SHP77 (cell line): ENCODE data around the gene LYRM4.

Source experiments
- DNase-seq, 2 experiments: peaks; one replicate each; lab custom pipeline; 2025; lab: John Stamatoyannopoulos, UW

The LYRM4 gene

DNA sequence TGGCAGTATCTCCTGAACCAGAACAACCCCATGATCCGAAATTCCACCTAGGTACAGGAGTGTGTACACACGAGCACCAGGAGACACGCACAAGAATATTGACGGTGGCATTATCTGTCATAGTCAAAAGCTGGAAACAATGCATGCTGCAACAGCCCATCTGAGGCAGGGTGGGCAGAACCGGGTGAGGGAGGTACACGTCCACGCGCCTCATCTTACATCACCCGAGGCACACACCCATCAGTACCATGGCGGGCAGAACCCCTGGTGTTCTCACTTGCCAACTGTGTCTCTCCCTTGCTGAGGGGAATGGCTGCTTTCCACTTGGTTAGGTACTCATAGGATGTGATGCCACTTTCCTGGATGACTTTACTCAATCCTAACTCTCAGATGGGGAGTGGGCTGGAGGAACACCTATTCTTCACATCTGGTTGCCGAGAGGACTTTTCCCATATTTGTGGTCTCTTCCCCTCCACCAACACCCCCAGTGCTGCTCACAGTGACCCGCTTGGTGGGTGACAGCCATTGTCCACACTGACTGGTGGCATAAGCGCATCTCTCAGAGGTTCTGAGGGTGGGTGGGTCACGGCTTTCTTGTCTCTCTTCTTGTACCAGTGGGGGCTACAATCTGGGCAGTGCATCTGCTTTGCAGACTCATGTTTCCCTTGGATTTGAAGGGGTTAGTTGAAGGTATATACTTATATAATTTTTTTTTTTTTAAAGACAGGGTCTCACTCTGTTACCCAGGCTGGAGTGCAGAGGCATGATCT is 162.1 kb downstream of the LYRM4 start:
- no peak for DNase-seq

DNA sequence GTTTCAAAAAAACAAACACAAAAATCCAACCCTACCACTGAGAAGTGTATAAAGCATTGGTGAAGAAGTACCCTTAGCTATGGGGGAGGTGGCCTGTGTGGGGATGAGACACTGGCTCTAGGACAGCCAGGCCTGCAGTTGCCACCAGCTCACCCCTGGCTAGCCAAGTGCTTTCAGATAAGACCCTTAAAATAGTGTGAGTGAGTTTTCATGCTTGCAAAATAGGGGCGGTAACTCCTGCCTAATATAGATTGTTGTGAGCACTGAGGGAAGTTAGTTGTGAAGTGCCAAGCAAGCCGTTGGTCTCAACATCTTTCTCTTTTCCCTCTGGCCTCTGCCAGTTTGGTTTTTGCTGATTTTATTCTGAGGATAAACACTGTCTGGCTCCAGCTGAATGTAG is 164.3 kb downstream of the LYRM4 start:
- DNase-seq: no peak

DNA sequence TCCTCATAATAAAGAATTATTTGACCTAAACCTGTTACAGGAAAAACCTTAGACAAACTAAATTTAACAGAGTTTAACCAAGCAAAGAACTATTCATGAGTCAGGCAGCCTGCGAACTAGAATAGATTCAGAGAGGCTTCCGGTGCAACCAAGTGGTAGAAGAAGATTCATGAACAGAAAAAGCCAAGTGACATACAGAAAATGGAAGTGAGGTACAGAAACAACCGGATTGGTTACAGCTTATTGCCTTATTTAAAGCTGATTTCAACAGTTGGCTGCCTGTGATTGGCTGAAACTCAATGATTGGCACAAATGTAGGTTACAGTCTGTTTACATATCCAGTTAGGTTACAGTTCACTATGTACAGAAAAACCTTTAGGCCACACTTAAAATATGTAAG is 165.5 kb downstream of the LYRM4 start:
- no peak for DNase-seq

DNA sequence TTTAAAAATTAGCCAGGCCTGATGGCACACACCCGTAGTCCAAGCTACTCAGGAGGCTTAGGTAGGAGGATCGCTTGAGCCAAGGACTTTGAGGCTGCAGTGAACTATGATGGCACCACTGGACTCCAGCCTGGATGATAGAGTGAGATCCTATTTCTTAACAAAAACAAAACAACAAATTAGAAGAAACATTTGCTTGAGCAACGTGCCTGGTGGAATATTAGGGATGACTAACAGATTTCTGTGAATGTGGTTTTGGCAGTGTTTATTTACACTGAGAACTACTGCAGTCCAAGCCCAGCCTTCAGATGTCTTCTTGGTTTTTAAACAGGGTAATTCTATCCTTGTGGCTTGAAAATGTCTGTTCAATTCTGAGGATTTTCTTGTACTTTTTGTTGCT is 166.4 kb downstream of the LYRM4 start:
- no peak for DNase-seq

DNA sequence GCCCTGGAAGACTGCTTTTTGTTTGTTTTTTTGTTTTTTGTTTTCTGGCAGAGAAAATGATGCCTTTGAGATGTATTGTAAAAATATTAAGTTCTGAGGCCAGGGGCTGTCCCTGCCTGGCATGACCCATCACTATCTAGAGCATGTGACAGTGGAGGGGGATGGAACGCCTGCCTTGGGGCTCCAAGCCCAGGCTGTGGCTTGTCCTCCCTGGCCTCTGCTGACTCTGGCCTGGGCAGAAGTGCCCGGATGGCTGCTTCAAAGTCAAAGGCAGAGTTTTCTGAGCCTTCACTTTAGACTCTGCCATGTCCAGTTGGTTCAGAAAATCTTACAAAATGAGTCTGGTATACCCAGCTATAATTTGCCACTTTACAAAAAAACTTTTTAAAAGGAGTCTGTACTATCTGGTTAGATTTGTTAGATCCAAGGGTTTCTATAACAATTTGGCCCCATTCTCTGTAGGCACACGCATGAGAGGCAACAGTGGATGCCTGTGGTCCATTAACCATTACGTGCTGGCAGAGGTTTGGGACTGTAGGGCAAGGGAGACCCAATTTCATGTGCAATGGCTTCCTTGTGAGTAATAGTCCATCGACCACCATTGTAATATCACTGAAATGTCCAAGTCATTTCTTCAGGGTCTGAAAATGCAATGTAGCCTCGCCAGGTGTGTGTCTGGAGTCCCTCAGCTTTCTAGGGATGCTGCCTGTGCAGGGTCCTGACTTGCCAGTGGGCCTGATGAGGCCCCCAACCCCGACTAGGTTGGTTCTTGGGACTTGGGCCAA is 167.3 kb downstream of the LYRM4 start:
- no peak for DNase-seq

DNA sequence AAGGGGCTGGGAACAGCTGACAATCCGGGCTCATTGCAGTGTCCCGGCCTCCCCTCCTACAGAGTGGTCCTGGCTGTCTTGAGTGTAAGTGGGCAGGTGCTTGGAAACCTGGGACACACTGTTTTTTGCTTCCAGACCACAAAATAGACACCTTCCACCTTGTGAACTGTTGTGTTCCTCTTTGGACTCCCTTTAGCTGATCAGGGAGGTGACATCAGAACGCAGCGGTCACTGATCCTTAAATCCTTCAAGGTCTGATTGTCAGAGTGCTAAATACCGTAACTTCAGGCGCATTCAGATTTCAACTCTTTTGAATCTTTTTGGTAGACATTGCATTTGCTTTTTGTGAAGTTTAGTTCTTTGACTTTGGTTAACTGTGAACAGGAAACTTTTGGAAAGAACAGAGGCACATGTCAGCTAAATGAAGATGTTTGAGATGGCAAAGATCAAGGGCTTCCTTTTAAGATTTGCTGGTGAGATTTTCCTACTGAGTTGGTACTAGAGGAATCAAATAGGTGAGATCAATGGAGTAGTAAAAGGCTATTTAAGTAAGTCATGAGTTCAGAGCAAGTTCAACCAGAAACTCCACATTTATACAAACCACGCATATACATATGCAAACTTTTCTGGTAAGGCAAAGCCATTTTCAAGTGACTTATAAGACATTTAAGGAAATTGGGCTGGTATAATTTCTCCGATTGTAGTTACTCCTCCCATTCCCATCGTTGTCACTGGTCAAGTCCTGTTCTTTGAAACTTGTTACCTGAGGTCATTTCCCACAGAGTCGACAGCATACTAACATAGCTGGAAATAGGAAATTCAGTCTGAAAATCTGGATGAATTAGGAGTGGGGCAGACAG is 169.3 kb downstream of the LYRM4 start:
- no peak for DNase-seq

DNA sequence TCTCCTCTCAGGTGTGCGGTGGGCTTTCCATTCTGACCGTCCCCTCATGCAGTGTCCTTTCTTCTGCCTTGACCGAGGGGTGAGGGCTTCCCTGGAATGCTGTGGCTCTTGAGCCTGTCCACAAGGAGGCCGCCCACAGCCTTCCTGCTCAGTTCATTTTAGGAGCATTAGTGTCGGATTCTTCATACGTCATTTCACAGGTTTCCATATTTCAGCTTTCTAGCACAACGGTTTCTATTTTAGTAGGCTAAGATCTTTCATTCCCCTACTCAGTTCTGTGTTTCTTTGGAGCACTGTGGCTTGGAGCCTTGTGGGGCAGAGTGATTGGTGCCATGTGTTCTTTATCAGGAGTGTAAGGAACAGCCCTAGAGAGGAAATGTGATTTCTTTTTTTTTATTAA is 170.1 kb downstream of the LYRM4 start:
- no peak for DNase-seq

DNA sequence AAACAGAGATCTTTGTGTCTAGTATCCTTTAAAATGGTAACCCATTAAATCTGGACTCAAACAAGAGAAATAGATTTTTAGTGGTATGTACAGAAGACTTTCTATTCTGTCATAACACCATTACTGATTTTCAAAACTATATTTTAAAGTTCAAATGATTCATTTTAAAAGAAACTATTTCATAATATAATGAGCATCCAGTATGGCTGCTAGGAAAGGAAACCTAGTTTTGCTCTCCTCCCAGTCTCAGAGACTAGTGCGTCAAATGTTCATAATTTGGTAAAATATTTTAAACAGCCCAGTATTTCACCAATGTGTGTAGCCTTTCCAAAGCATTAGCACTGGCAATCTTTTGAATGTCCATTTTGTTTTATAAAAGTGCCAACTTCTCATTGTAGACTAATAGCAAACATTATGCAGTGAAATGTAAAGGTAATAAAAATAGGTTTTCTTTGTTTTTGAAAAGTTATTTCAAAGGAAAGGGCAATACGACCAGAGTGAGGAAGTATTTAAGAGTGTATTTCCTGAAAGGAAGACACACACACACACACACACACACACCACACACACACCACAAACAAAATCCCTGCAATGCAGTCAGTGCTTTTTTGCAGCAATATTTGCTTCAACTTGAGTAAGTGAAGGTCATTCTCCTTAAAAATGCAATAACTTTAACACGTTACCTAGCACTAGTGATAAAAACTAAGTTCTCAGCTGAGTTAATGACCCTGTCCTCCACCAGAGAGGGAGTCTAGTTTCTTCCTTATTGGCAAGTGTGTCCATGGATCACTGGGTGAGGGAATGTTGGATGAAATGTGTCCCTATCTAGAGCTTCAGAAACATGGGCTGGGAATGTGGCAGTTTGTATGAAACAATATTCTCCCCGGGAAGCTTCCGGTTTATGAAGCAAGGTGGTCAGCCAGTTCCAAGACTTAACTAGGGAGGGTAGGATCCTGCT is 171.0 kb downstream of the LYRM4 start:
- no peak for DNase-seq

DNA sequence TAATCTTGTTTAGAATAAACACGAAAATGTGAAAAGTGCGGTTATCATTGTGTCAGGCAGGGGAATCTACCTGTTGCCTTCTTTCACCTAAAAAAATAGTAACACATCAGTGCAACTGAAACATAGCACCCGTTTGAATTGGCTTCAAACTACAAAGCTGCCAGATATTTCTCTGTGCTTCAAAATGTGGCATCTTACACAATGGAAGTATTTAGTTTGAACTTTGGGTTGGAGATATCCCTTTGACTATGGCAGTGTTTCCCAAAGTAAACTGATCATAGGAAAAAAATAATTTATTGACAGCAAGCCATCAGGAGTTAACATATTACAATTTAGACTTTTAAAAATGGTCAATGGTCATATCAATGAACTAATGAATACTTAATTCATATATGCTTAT is 172.0 kb downstream of the LYRM4 start:
- DNase-seq: no peak

DNA sequence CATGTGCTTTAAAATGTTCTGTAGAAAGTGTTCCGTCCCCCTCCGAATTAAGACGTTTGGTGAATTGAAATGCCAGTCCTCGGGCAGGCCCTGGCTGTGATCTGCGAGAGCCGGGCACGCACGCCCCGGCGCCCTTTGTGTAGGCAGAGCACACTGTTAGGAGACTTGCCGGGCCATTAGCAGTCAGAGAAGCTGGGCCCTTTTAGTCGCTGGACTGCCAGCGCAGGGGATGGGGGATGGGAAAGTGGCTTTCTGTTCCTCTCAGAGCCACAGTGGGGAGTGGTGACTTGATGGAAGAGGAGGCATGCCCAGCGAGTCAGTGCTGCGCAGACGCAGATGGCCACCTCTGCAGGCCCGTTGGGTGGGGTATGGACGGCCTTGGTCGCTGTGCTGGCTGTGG is 173.4 kb downstream of the LYRM4 start:
- DNase-seq: no peak

DNA sequence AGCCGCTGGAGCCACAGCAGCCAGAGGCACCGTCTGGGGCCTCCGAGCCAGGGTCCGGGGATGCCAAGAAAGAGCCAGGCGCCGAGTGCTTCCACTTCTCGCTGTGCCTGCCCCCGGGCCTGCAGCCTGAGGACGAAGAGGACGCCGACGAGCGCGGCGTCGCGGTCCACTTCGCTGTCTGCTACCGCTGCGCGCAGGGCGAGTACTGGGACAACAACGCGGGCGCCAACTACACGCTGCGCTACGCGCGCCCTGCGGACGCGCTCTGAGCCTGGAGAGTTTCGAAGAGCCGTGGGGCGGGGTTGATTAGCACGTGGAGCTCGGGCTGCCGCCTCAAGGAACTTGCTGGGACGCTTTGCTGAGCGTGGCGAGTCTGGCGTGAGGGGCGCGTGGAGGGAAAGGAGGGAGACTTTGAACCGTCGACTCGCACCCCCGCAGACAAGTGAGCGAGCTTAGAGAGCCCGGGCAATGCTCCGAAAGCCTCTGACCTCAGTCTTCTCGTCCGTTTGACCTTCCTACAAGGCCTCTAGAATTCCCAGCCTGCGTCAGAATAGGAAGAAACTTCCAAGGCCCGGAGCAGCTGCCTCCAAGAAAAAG is 174.4 kb downstream of the LYRM4 start:
- DNase-seq: no peak

DNA sequence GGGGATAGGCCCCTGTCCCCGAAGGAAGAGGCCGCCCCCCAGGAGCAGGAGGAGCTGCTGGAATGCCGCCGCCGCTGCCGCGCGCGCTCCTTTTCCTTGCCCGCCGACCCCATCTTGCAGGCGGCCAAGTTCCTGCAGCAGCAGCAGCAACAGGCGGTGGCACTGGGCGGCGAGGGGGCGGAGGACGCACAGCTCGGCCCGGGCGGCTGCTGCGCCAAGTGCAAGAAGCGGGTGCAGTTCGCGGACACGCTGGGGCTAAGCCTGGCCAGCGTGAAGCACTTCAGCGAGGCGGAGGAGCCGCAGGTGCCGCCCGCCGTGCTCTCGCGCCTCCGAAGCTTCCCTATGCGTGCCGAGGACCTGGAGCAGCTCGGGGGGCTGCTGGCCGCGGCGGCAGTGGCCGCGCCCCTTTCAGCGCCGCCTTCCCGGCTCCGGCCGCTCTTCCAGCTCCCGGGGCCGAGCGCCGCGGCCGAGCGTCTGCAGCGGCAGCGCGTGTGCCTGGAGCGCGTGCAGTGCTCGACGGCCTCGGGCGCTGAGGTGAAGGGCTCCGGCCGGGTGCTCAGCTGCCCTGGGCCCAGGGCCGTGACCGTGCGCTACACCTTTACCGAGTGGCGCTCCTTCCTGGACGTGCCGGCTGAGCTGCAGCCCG is 175.0 kb downstream of the LYRM4 start:
- no peak for DNase-seq

DNA sequence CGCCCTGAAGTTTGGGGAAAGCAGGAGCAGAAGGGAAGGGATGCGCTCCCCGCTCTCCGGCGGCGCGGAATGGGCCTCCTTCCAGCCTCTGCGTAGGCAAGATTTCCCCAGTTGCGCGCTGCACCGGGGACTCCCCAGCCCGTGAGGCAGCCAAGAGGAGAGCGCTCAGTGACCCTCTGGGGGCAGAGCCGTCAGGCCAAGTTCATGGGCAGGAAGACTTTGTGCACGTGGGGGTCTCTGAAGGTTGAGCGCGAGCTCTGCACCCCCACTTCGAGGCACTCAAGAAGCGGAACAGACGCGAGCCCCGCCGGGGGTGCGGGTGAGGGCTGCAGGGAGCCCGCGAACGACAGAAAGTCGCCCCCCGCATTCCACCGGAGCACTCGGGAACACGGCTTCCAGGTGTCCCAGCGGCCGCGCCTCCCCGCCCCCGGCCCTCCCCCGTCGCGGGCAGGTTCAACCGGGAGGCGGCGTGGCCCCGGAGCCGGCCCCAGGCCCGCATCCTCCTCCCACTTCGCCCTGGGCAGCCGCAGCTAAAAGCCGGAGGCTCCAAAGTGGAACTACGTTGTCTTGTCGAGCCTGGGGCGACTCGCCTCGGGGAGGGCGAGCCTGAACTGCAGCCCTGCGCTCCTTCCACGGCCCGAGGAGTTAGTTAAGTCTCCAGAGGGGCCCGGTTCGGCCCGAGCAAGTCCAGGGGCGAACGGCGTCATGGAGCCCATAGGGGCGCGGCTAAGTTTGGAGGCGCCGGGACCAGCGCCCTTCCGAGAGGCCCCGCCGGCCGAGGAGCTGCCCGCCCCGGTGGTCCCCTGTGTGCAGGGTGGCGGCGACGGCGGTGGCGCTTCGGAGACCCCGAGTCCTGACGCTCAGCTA is 175.7 kb downstream of the LYRM4 start, which contains the start of gene PPP1R3G:
Gene PPP1R3G, plus strand, starts transcription at position 561 of the 867 bp plus-strand sequence. Its CDS starts 145 bp downstream, at position 706.
- DNase-seq: no peak

DNA sequence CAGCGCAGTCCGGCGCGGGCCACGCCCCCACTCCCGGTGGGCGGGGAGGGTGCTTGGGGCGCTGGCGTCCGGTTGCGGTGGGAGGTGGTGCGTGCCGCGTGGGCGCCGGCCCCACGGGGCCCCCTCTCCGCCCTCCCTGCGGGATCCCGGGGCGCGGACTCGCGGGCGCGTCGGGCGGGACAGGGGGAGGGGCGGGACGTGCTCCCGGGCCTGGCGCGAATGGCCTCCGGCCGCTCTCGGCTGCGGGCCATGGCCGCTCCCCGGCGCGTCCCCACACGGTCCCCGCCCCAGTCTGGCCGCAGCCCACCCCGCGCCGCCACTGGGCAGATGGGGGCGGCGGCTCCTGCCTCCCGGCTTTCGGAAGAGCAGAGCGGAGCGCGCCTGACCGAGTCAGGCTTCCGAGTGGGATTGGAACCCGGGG is 176.4 kb downstream of the LYRM4 start:
- no peak for DNase-seq

DNA sequence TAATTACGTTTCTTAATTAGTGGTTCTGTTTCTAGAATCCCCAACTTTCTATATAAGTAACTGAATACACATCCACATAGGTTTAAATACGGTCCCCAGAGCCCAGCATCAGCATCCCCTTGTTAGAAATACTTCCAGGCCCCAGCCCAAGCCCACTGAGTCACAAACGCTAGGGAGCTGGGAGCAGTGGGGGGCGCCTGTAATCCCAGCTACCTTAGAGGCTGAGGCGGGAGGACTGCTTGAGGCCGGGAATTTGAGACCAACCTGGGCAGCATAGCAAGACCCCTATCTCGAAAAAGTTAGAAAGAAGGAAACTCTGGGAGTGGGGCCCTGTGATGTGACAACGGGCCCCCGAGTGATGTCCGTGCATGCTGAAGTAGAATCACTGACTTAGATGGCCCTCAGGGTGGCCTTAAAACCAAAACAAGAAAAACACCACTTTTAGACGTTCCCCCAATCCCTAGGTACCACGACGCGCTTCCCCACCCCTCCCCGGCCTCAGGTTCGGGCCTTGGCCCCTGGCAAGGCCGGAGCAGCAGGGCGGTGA is 176.9 kb downstream of the LYRM4 start:
- no peak for DNase-seq

DNA sequence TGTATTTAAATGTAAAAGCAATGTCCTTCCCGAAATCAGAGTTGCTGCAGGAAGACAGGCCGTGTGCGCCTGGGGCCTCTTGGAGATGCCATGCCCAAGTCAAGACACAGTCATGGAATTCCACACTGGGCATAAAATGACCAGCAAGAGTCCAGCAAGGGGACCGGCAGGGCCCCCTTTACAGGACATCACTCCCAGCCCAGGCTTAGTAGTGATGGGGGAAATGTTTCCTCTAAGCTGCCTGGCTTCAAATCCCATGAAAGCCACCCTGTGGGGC is 177.5 kb downstream of the LYRM4 start:
- DNase-seq: no peak

DNA sequence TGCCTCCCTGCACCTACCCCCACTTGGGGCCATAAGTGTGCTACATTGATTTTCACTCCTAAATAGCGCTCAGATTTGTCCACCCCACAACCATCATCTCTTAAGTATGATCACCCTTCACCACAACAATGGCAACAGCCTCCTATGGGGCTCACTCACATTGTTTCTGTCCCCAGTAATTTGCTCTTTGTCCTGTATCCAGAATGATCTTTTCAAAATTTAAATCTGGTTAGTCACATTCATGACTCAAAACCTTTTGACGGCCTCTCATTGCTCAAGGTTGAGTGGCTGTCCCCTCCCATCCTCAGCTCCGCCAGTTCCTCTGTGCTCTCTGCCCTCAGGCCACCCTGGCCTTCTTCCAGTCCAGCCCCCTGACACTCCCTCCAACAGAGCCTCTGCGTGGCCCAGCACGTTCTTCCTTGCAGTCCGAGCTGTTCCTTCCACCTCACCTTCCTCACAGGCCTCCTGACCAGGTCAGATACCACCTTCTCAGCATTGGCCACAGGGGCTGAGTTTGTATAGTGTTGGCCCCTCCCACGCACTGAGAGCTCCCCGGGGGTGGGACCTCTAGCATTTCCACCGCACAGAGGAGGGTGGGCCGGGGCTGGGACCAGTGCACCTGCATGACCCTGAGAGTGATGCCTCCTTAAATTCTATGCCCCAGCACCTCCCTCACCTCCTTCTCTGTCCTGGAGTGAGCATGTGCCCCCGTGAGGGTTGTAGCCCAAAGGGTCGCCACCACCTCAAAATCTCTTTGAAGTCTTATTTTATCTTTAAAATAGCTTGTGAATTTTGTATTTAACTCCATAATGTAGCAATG is 178.1 kb downstream of the LYRM4 start:
- DNase-seq: no peak

DNA sequence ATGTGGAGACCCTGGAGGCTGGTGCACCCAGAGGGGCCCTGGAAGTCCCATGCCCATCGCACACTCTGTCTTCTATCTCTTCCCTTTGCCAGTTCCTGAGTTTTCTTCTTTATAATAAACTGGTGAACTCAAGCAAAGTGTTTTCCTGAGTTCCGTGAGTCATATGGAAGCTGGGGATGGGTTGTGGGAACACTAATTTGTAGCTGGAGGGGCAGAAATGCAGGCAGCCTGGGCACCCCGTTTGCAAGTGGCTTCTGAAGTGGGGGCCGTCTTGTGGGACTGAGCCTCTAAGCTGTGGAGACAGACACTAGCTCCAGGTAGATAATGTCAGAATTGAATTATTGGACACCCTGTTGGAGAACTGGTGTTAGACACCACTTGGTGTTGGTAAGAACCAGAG is 178.8 kb downstream of the LYRM4 start:
- DNase-seq: no peak
